ENCODE measurements around the gene NAV1. TPM values are rescaled to one million over a fixed set of nuclear protein-coding genes. Genes with fewer than 3 reads are reported as not detected.

Gene NAV1
- total RNA-seq, 1 experiment from 2014 or later: 51.0 TPM

DNA sequence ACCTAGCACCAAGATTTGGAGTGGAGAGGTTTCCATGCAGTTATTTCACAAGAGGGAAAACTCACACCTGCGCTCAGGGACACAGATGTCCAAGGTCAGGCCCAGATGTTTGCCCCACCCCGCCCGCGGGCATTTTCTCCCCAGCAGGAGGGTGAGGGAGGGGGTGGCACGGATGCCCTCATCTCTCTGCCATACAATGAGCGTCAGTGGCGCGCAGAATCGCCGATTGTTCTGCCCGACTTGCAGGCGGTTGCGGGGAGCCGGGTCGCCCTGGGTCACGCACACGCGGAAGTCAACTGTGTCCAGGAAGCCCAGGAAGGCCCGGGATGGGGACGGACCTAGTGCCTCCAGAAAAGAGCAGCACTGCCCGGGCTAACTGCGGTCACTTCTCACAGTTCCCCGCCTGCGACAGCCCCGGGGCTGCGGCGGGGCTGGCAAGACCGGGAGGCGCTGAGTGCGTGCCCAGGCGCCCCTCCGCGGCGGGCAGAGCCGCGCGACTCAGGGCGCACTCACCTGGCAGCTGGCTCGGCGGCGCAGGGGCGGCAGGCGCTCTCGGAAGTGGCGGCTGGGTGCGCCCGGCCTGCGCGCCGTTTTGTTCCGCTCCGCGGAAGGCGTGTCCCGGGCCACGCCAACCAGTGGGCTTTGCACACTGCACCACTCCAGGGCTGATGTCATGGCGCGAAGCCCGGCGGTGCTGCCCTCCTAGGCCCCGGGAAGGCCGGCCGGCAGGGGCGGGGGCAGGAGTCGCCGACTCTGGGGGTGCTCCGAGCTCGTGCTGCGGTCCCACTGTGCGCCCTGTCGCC, 32.2 kb upstream of the NAV1 start, which contains the start of gene CSRP1 (continued):
- TF ChIP-seq GRHL2 (CRISPR knock-in tag; IDR thresholded peaks at IDR 0.05; ENCODE audit: insufficient replicate concordance, severe bottlenecking): no peak
- no peak for TF ChIP-seq USF1 (CRISPR knock-in tag; IDR thresholded peaks at IDR 0.05)
- TF ChIP-seq MYBL2 (CRISPR knock-in tag; IDR thresholded peaks at IDR 0.05): peak; percentile 65; the same call in 1 of the 2 replicates
- no peak for TF ChIP-seq NFATC4 (CRISPR knock-in tag; IDR thresholded peaks at IDR 0.05)
- no peak for TF ChIP-seq CTCF (IDR thresholded peaks at IDR 0.05)
- no peak for TF ChIP-seq SOX15 (CRISPR knock-in tag; IDR thresholded peaks at IDR 0.05)
- TF ChIP-seq MLX (CRISPR knock-in tag; IDR thresholded peaks at IDR 0.05): no peak
- TF ChIP-seq FOXK1 (CRISPR knock-in tag; IDR thresholded peaks at IDR 0.05): 0 out of 2 replicates have a peak, but pooled peaks have one; percentile 21
- no peak for TF ChIP-seq ATF1 (CRISPR knock-in tag; IDR thresholded peaks at IDR 0.05)
- TF ChIP-seq ATF6 (CRISPR knock-in tag; IDR thresholded peaks at IDR 0.05): no peak
- TF ChIP-seq, protein P1, sequence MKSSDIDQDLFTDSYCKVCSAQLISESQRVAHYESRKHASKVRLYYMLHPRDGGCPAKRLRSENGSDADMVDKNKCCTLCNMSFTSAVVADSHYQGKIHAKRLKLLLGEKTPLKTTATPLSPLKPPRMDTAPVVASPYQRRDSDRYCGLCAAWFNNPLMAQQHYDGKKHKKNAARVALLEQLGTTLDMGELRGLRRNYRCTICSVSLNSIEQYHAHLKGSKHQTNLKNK (CRISPR knock-in tag; IDR thresholded peaks at IDR 0.05): no peak
- TF ChIP-seq ZNF423 (CRISPR knock-in tag; IDR thresholded peaks at IDR 0.05): no peak
- TF ChIP-seq, protein P2, sequence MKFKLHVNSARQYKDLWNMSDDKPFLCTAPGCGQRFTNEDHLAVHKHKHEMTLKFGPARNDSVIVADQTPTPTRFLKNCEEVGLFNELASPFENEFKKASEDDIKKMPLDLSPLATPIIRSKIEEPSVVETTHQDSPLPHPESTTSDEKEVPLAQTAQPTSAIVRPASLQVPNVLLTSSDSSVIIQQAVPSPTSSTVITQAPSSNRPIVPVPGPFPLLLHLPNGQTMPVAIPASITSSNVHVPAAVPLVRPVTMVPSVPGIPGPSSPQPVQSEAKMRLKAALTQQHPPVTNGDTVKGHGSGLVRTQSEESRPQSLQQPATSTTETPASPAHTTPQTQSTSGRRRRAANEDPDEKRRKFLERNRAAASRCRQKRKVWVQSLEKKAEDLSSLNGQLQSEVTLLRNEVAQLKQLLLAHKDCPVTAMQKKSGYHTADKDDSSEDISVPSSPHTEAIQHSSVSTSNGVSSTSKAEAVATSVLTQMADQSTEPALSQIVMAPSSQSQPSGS (CRISPR knock-in tag; IDR thresholded peaks at IDR 0.05; ENCODE audit: borderline replicate concordance, low read depth): no peak
- TF ChIP-seq ZNF532 (CRISPR knock-in tag; IDR thresholded peaks at IDR 0.05; ENCODE audit: borderline replicate concordance): no peak
- no peak for TF ChIP-seq NFE2L1 (CRISPR knock-in tag; IDR thresholded peaks at IDR 0.05)
- no peak for TF ChIP-seq ZNF232 (CRISPR knock-in tag; IDR thresholded peaks at IDR 0.05)
- no peak for TF ChIP-seq PRRX2 (CRISPR knock-in tag; IDR thresholded peaks at IDR 0.05)
- peak; percentile 64; the same call in 1 of the 2 replicates for TF ChIP-seq ELF4 (CRISPR knock-in tag; IDR thresholded peaks at IDR 0.05; ENCODE audit: low read depth)
- TF ChIP-seq ZNF671 (CRISPR knock-in tag; IDR thresholded peaks at IDR 0.05): no peak
- TF ChIP-seq, protein P3, sequence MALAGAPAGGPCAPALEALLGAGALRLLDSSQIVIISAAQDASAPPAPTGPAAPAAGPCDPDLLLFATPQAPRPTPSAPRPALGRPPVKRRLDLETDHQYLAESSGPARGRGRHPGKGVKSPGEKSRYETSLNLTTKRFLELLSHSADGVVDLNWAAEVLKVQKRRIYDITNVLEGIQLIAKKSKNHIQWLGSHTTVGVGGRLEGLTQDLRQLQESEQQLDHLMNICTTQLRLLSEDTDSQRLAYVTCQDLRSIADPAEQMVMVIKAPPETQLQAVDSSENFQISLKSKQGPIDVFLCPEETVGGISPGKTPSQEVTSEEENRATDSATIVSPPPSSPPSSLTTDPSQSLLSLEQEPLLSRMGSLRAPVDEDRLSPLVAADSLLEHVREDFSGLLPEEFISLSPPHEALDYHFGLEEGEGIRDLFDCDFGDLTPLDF (CRISPR knock-in tag; IDR thresholded peaks at IDR 0.05): no peak
- TF ChIP-seq SMAD4 (CRISPR knock-in tag; IDR thresholded peaks at IDR 0.05): no peak
- TF ChIP-seq, protein P4, sequence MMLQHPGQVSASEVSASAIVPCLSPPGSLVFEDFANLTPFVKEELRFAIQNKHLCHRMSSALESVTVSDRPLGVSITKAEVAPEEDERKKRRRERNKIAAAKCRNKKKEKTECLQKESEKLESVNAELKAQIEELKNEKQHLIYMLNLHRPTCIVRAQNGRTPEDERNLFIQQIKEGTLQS (CRISPR knock-in tag; conservative IDR thresholded peaks at IDR 0.05): no peak
- TF ChIP-seq HMGA2 (CRISPR knock-in tag; IDR thresholded peaks at IDR 0.05): no peak
- TF ChIP-seq SMAD3 (CRISPR knock-in tag; IDR thresholded peaks at IDR 0.05; ENCODE audit: borderline replicate concordance): peak; percentile 48; the same call in 1 of the 2 replicates
- no peak for TF ChIP-seq TEAD4 (CRISPR knock-in tag; IDR thresholded peaks at IDR 0.05)
